ENCODE data around the gene RNFT2.
A peak's percentile ranks its signal among the peaks of the same experiment; 100 is the strongest.

Gene RNFT2

GRCh38 chr12:116839287-116839830 lies 101.2 kb downstream of the RNFT2 start:
- DNase-seq = no peak

GRCh38 chr12:116843085-116843484 lies 105.0 kb downstream of the RNFT2 start:
- no peak for DNase-seq

GRCh38 chr12:116849216-116849615 lies 111.1 kb downstream of the RNFT2 start:
- no peak for DNase-seq

- no peak for DNase-seq
These were observed 114.2 kb downstream of the RNFT2 start for GRCh38 chr12:116852303-116852702.

GRCh38 chr12:116853507-116853906 lies 115.4 kb downstream of the RNFT2 start:
- no peak for DNase-seq

DNA sequence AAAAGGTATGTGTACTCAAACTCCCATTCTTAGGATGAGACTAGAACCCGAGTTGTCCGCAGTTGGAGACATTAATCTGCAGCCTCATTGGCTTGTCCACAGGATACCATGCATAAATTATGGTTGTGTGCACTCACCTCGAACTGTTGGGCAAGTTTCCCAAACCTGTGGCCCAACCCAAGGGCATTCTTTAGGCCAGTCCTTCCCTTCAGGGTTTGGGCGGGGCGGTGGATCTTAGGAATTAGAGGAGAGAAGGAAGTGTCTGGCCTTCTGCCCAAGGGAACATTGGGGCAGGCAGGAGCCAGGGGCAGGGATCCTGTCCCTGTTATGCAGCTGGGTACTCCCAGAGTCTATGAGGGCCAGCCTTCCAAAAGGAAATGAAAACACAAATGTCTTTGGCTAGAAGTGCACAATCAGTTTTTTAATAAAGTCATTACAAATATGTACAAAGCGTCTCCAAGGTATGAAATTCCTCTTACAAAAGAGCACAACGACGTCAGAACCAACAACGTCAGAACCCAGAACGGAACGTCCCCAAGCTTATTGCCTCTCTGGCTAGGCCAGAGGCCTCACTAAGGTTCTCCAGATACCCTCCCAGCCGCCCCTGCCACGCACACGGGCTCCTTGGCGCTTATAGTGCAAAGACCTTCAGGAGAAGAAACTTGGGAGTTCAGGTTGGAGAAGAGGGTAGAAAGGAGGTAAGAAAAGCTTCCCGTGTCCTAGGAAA lies 117.8 kb downstream of the RNFT2 start:
- DNase-seq = no peak

GRCh38 chr12:116856729-116857128 lies 118.6 kb downstream of the RNFT2 start:
- no peak for DNase-seq

GRCh38 chr12:116859079-116859478 lies 121.0 kb downstream of the RNFT2 start:
- no peak for DNase-seq

GRCh38 chr12:116860263-116860662 lies 122.1 kb downstream of the RNFT2 start:
- no peak for DNase-seq

DNA sequence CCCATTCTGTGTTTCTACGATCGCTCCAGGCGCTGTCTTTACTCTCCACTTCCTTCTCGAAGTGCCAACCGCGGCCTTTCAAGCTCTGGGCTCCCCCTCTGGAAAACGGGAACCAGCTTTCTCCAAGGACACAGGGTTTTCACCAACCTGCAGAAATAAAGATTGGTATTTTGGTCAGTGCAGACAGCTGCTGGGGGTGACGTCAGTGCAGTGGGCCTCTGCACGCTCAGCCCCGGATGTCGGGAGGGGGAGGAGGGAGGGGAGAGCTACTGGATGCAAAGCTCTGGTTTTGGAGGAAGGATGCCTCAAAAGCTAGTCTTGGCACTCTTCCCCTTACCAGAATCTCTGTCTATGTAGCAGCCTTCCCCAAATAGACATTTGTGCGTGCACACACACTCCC lies 123.2 kb downstream of the RNFT2 start:
- DNase-seq = peak in 2 of 6 experiments; percentile 6 to 12

DNA sequence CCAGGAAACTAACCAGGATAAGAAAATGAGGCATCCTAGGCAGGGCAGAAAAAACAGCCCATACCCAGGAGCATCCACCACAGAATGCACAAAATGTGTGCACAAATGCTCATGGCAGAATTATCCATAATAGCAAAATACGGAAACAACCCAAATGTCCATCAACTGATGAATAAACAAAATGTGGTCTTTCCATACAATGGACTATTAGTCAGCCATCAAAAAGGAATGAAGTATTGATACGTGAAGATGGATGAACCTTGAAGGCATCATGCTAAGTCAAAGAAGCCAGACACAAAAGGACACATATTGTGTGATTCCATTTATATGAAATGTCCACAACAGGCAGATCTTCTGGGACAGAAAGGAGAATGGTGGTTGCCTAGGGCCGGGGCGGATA lies 124.1 kb downstream of the RNFT2 start:
- no peak for DNase-seq

- no peak for DNase-seq
These were observed 125.2 kb downstream of the RNFT2 start for GRCh38 chr12:116863275-116863767.

GRCh38 chr12:116864371-116865160 lies 126.5 kb downstream of the RNFT2 start:
- no peak for DNase-seq

DNA sequence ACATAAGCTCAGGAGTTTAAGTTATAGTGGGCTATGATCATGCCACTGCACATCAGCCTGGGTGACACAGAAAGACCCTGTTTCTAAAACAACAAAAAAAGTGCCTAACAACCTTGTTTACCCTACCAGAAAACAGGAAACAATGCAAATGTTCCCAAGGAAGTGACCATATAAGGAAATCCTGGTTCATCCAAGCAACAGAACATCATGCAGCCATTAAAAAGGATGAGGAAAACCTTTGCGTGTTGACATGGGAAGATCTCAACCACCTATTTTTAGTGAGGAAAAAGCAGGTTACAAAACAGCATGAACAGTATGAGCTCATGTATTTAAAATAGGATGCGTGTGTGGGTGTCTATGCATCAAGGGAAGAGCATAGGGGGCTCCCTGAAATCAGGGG lies 129.4 kb downstream of the RNFT2 start:
- DNase-seq = no peak

- no peak for DNase-seq
These were observed 132.2 kb downstream of the RNFT2 start for GRCh38 chr12:116870306-116870705.

DNA sequence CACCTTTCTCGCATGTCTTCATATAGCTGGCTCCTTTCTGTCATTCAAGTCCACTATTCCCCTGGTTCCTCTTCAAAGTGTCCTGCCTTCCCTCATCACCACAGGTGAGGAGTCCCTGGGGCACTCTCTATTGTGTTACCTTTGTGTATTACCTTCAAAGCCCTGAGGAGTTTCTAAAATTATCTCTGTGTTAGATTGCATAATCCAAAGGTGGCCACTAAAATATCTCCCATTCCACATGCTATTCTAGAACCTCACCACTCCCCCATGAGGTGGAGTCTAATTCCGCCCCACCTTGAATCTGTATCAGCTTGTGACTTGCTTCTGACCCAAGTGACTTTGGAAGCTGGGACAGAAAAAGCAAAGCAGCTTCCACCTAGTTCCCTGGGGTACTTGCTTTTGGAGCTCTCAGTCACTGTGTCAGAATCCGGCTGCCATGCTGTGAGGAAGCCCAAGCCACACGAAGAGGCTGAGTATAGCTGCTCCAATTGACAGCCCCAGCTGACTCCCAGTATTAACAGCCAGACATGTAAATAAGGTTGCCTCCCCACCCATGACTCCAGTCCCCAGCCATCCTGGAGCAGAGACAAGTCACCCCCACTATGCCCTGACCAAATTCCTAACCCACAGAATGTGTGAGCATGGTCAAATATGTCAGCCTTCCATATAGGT lies 136.3 kb downstream of the RNFT2 start:
- no peak for DNase-seq

- DNase-seq = no peak
These were observed 138.2 kb downstream of the RNFT2 start for GRCh38 chr12:116876151-116876869.

- DNase-seq = no peak
These were observed 140.7 kb downstream of the RNFT2 start for GRCh38 chr12:116878567-116879508.

- no peak for DNase-seq
These were observed 141.5 kb downstream of the RNFT2 start for GRCh38 chr12:116879509-116880212.

DNA sequence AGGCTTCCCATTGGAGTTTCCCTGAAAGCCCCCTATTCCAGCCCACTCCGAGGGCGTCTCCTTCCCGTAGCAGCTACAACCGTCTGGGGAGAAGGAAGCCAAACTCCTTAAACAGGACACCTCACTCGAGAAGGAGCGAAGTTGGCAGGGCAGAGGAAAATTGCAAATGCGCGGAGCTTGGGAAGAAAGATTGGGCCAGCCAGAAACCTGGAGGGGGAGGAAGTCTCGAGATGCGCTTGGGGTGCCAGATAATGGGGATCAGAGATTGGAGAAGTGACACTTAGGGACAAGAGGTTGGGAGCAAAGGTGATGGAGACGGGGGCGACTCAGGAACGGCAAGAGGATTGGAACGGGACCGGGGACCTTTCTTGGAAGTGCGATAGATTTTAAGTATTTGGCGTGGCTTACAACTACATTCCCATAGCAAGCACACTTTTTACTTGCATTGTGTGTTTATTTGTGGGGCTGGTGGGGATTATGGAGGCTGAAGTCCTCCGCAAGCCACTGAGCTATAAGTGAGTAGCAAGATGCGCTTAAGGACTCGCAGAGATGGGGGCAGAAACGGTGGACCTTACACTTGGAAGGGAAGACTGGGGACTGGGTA lies 142.2 kb downstream of the RNFT2 start:
- no peak for DNase-seq
